Kidney glomerular epithelial cell (primary cell): ENCODE measurements around the gene CSNK1E.
A peak's percentile ranks its signal among the peaks of the same experiment; 100 is the strongest.
"Not testable (repeated sequence)": the region's sequence is repeated elsewhere in the genome, so short reads cannot be mapped to it uniquely, and the experiment has no call there.

Experiments used
- DNase-seq: peaks from one replicate; lab custom pipeline; 2025; lab: John Stamatoyannopoulos, UW

The CSNK1E gene

GRCh38 chr22:38317122-38317994 is at the start of gene CSNK1E:
TSS of gene CSNK1E (minus strand) at chr22:38317433. CDS start at chr22:38314157, 3,276 bp downstream.
- no peak for DNase-seq

- not testable (repeated sequence) for DNase-seq
These were observed 48.6 kb upstream of the CSNK1E start for GRCh38 chr22:38365829-38366228.

- DNase-seq, result not testable (repeated sequence)
These were observed 47.9 kb upstream of the CSNK1E start for GRCh38 chr22:38365174-38365573.

- not testable (repeated sequence) for DNase-seq
These were observed 43.3 kb upstream of the CSNK1E start for GRCh38 chr22:38360560-38360959.

- DNase-seq, result not testable (repeated sequence)
These were observed 42.6 kb upstream of the CSNK1E start for GRCh38 chr22:38359817-38360216.

- DNase-seq, result not testable (repeated sequence)
These were observed 40.7 kb upstream of the CSNK1E start for GRCh38 chr22:38357971-38358370.

- DNase-seq, result no peak
These were observed 38.0 kb upstream of the CSNK1E start for GRCh38 chr22:38355275-38355674.

GRCh38 chr22:38353701-38354100 is 36.5 kb upstream of the CSNK1E start:
- DNase-seq, result no peak

- DNase-seq, result peak; percentile 16
These were observed 36.0 kb upstream of the CSNK1E start for GRCh38 chr22:38353142-38353629.

- no peak for DNase-seq
These were observed 35.2 kb upstream of the CSNK1E start for GRCh38 chr22:38352436-38352835.

- no peak for DNase-seq
These were observed 33.5 kb upstream of the CSNK1E start for GRCh38 chr22:38350444-38351359.

GRCh38 chr22:38348751-38349496 is 31.7 kb upstream of the CSNK1E start:
- no peak for DNase-seq

- peak; percentile 39 for DNase-seq
These were observed 30.9 kb upstream of the CSNK1E start for GRCh38 chr22:38347944-38348750.

GRCh38 chr22:38347181-38347943 is 30.1 kb upstream of the CSNK1E start:
- DNase-seq, result no peak

- no peak for DNase-seq
These were observed 29.3 kb upstream of the CSNK1E start for GRCh38 chr22:38346506-38346905.

- no peak for DNase-seq
These were observed 28.5 kb upstream of the CSNK1E start for GRCh38 chr22:38345782-38346181.

- not testable (repeated sequence) for DNase-seq
These were observed 22.7 kb upstream of the CSNK1E start for GRCh38 chr22:38339893-38340292.

- DNase-seq, result no peak
These were observed 21.6 kb upstream of the CSNK1E start for GRCh38 chr22:38338772-38339379.

- no peak for DNase-seq
These were observed 19.5 kb upstream of the CSNK1E start for GRCh38 chr22:38336699-38337098.

- DNase-seq, result no peak
These were observed 17.8 kb upstream of the CSNK1E start for GRCh38 chr22:38335077-38335476.
